Thoracic aorta (tissue), 2 donors: ENCODE data around the gene LACTB. TPM values are rescaled to one million over a fixed set of nuclear protein-coding genes. Genes with fewer than 3 reads are reported as not detected.

Experiments used
- ATAC-seq: fragments of 150-250 bp; one replicate; pipeline ENCODE4 v1.8.0; 2017; ENCODE audit warnings: low read depth; ENCODE audit not compliant: insufficient number of reproducible peaks, low FRiP score
- DNase-seq: peaks from one replicate; pipeline ENCODE4 v3.0.0-alpha.2; 2020; ENCODE audit warnings: low spot score
- H3K27ac ChIP-seq, 2 donors: fragments of 200-600 bp; sonication (generic); 1 replicate in 1 of 2; 2 replicates in 1 of 2; pipeline ENCODE4 v1.5.1; 2016; ENCODE audit warnings: mild to moderate bottlenecking in 2 of 2, moderate library complexity in 2 of 2
- H3K27me3 ChIP-seq: fragments of 200-600 bp; sonication (generic); replicated peaks from 2 replicates; pipeline ENCODE4 v1.6.0; 2016; ENCODE audit warnings: mild to moderate bottlenecking; ENCODE audit not compliant: insufficient read depth
- H3K36me3 ChIP-seq: fragments of 200-600 bp; sonication (generic); one replicate; pipeline ENCODE4 v1.5.1; 2016
- H3K4me1 ChIP-seq, 2 donors: fragments of 200-600 bp; sonication (generic); 1 replicate in 1 of 2; 2 replicates in 1 of 2; pipeline versions ENCODE4 v1.5.1 to v1.6.0; 2016; ENCODE audit warnings: low read depth in 2 of 2, mild to moderate bottlenecking in 1 of 2; ENCODE audit not compliant: control insufficient read depth in 1 of 2
- H3K4me3 ChIP-seq: fragments of 200-600 bp; sonication (generic); 2 replicates; pipeline ENCODE4 v1.5.1; 2016; ENCODE audit warnings: mild to moderate bottlenecking
- H3K9me3 ChIP-seq: fragments of 200-600 bp; sonication (generic); 2 replicates; pipeline ENCODE4 v1.5.1; 2016
- total RNA-seq, 2 donors: library from RNA; depleted of rRNA; stranded (reverse); fragments of >200 nt; gene quantifications; one replicate each; pipeline versions ENCODE4 v1.1.0 to v1.2.3, GENCODE V29; 2016
- TF ChIP-seq, protein P1 (sequence below): fragments of 200-600 bp; sonication (generic); IDR thresholded peaks from one replicate; pipeline ENCODE4 v1.5.1; 2019; ENCODE audit warnings: antibody characterized with exemption

LACTB gene
- total RNA-seq, 2 donors from 2014 or later: 11.6 to 22.4 TPM

DNA sequence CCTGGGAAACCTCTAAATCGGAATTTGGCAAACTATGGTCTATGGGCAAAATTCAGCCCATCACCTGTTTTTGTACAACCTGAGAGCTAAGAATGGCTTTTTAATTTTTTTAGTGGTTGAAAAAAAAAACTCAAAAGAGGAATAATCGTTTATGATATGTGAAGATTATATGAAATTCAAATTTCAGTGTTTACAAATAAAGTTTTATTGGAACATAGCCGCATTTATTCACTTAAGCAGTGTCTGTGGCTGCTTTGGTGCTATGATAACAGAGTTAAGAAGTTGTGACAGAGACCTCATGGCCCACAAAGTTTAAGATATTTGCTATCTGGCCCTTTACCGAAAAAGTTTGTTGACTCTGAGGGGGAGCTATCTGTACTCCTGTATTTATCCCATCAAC is 36.4 kb upstream of the LACTB start:
- DNase-seq: no peak
- Histone ChIP-seq H3K4me3 (no peak overlapping the region), H3K27me3 (no peaks in the 10 kb centered on the region), H3K27ac (no peak overlapping the region), H3K4me1 (peaks cover 0 to 13% of the 10 kb centered on the region in 2 donors), H3K36me3 (no peaks in the 10 kb centered on the region), H3K9me3 (no peaks in the 10 kb centered on the region)
- ATAC-seq: no peak
- TF ChIP-seq, protein P1, sequence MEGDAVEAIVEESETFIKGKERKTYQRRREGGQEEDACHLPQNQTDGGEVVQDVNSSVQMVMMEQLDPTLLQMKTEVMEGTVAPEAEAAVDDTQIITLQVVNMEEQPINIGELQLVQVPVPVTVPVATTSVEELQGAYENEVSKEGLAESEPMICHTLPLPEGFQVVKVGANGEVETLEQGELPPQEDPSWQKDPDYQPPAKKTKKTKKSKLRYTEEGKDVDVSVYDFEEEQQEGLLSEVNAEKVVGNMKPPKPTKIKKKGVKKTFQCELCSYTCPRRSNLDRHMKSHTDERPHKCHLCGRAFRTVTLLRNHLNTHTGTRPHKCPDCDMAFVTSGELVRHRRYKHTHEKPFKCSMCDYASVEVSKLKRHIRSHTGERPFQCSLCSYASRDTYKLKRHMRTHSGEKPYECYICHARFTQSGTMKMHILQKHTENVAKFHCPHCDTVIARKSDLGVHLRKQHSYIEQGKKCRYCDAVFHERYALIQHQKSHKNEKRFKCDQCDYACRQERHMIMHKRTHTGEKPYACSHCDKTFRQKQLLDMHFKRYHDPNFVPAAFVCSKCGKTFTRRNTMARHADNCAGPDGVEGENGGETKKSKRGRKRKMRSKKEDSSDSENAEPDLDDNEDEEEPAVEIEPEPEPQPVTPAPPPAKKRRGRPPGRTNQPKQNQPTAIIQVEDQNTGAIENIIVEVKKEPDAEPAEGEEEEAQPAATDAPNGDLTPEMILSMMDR: no peak

- no peaks in the 10 kb centered on the region for H3K9me3 ChIP-seq
- no peak for DNase-seq
- H3K4me1 ChIP-seq: peaks cover 0 to 13% of the 10 kb centered on the region in 2 donors
- H3K36me3 ChIP-seq: no peaks in the 10 kb centered on the region
- ATAC-seq: no peak
- no peak overlapping the region for H3K27ac ChIP-seq
- TF ChIP-seq, protein P1: no peak
- H3K4me3 ChIP-seq: no peak overlapping the region
- H3K27me3 ChIP-seq: no peaks in the 10 kb centered on the region
Observed at GRCh38 chr15:63086271-63086670, 35.4 kb upstream of the LACTB start.

DNA sequence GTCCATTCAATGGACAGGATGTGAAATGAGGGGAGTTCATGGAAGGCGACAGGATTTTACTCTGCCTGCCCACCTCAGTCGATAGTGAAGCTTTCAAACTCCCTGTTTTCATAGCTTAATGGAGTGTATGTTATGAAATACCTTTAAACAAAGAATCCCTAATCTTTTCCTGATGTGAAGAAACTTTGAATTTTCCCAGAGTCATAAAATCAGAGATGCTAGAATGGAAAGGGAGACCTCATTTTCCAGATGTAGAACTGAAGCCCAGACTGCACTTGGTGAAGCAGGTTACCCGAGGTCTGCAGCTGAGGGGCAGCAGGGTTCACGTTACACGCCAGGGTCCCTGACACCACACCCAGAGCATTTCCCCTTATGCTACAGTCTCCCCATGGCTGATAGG is 34.7 kb upstream of the LACTB start:
- no peaks in the 10 kb centered on the region for H3K9me3 ChIP-seq
- ATAC-seq: no peak
- no peak for DNase-seq
- no peaks in the 10 kb centered on the region for H3K27me3 ChIP-seq
- H3K36me3 ChIP-seq: no peaks in the 10 kb centered on the region
- no peak overlapping the region for H3K4me3 ChIP-seq
- H3K4me1 ChIP-seq: peaks cover 0 to 13% of the 10 kb centered on the region in 2 donors
- H3K27ac ChIP-seq: no peak overlapping the region
- TF ChIP-seq, protein P1: no peak

DNA sequence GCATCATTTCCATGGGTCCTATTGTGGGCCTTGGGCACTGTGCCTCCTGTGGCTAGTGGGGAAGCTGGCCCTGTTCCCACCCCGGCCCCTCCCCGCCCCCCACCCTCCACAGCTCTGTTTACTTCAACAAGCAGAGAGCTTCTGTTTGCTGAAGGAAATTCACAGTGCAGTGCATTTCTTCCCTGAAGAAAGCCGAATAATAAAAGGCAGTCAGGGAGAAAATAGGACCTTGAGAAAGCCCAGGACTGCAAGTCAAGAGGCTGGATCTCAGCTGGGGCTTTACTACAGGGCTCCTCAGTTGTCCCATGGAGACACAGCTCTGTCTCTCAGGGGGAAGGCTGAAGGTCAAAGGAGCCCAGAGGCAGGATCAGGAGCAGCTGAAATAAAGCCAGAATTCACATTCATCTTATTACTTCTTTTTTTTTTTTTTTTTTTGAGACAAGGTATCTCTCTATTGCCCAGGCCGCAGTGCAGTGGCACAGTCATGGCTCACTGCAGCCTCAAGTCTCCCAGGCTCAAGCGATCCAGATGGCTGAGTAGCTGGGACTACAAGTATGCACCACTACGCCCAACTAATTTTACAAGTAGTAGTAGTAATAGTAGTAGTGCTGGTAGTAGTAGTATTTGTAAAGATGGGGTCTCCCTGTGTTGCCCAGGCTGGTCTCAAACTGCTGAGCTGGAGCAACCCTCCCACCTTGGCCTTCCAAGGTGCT is 33.0 kb upstream of the LACTB start:
- Histone ChIP-seq H3K36me3 (no peaks in the 10 kb centered on the region), H3K9me3 (no peaks in the 10 kb centered on the region), H3K27me3 (no peaks in the 10 kb centered on the region), H3K27ac (no peak overlapping the region), H3K4me1 (peaks cover 0 to 14% of the 10 kb centered on the region in 2 donors), H3K4me3 (no peak overlapping the region)
- TF ChIP-seq, protein P1: no peak
- DNase-seq (no peak), ATAC-seq (no peak)

DNA sequence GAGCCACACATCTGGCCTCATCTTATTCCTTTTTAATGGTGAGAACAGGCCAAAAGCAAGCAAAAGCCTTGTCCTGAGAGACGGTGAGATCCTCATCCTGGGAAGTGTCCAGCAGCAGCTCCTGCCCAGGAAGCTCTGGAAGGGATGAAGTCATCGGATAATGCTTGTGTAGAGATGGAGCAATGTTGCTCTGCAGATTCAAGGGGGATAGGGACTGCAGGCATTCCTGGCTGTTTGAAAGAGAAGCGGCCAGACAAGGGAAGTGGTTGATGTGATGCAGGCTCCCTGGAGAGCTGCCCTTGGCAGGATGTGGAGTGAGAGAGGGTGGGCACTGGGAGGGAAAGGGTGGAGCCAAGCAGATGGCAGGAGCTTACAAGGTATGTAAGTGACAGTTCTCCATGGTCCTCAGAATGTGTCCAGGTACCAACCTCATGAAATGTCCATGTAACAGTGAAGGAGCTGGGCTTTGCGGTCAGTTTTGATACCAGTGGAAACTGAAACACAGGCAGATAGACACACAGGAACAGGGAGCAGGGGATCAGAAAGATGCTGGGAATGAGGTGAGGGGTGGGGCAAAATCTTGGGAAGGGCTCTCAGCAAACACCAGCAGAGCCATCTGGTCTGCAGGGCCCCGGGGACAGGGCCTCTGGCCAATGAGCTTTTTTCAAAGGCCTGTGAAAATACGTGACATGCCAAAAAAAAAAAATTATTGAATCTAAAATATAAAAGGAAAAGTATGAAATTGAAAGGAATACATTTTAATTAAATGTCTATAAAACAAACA is 32.2 kb upstream of the LACTB start:
- H3K27me3 ChIP-seq: no peaks in the 10 kb centered on the region
- H3K36me3 ChIP-seq: no peaks in the 10 kb centered on the region
- TF ChIP-seq, protein P1: no peak
- no peaks in the 10 kb centered on the region for H3K9me3 ChIP-seq
- DNase-seq (no peak), ATAC-seq (no peak)
- no peak overlapping the region for H3K4me3 ChIP-seq
- H3K27ac ChIP-seq: no peak overlapping the region
- peaks cover 2 to 22% of the 10 kb centered on the region in 2 donors for H3K4me1 ChIP-seq
